SK-N-SH treated with all-trans-retinoic acid at 6 μM for 48 hours (cell line): Measurements from ENCODE around the gene LARGE1.

Source experiments
- ARNTL ChIP-seq: fragments of 450-650 bp; formaldehyde crosslinking; IDR thresholded peaks from 2 replicates; pipeline ENCODE4 v1.5.0; 2020; ENCODE audit warnings: low read depth, mild to moderate bottlenecking, moderate library complexity, borderline replicate concordance
- BACH2 ChIP-seq: fragments of 250-450 bp; sonication (Bioruptor Pico); IDR thresholded peaks from 2 replicates; pipeline ENCODE4 v1.9.0; 2021; ENCODE audit warnings: mild to moderate bottlenecking, borderline replicate concordance
- CREB5 ChIP-seq: fragments of 250-450 bp; sonication (Bioruptor Pico); IDR thresholded peaks from 2 replicates; pipeline ENCODE4 v1.5.1; 2020; ENCODE audit warnings: low read depth, mild to moderate bottlenecking, moderate library complexity
- CSDC2 ChIP-seq: fragments of 250-450 bp; sonication (Bioruptor Pico); IDR thresholded peaks from 2 replicates; pipeline ENCODE4 v1.5.0; 2020; ENCODE audit warnings: mild to moderate bottlenecking, moderate library complexity
- CSRNP3 ChIP-seq: fragments of 250-450 bp; sonication (Bioruptor Pico); IDR thresholded peaks from 2 replicates; pipeline ENCODE4 v1.5.1; 2021; ENCODE audit warnings: mild to moderate bottlenecking, moderate library complexity
- ESRRG ChIP-seq: fragments of 250-450 bp; sonication (Bioruptor Pico); IDR thresholded peaks from 2 replicates; pipeline ENCODE4 v1.6.1; 2021; ENCODE audit warnings: mild to moderate bottlenecking
- GLIS3 ChIP-seq: fragments of 250-450 bp; sonication (Bioruptor Pico); IDR thresholded peaks from 2 replicates; pipeline ENCODE4 v1.5.0; 2020; ENCODE audit warnings: mild to moderate bottlenecking, moderate library complexity
- ISL1 ChIP-seq: fragments of 250-450 bp; sonication (Bioruptor Pico); IDR thresholded peaks from 2 replicates; pipeline ENCODE4 v2.1.2; 2022; ENCODE audit warnings: mild to moderate bottlenecking, moderate library complexity
- OSR1 ChIP-seq: fragments of 250-450 bp; sonication (Bioruptor Pico); IDR thresholded peaks from 2 replicates; pipeline ENCODE4 v1.8.0; 2022; ENCODE audit warnings: moderate library complexity, mild to moderate bottlenecking, inconsistent platforms
- PATZ1 ChIP-seq: fragments of 250-450 bp; sonication (Bioruptor Pico); IDR thresholded peaks from 2 replicates; pipeline ENCODE4 v1.8.0; 2020; ENCODE audit warnings: mild to moderate bottlenecking, moderate library complexity, borderline replicate concordance
- SNAI2 ChIP-seq: fragments of 250-450 bp; sonication (Bioruptor Pico); IDR thresholded peaks from 2 replicates; pipeline ENCODE4 v1.5.0; 2020; ENCODE audit warnings: mild to moderate bottlenecking, moderate library complexity
- ZNF70 ChIP-seq: fragments of 450-650 bp; formaldehyde crosslinking; IDR thresholded peaks from 2 replicates; pipeline ENCODE4 v1.5.0; 2020; ENCODE audit warnings: mild to moderate bottlenecking, moderate library complexity

- TF ChIP-seq GLIS3 (CRISPR knock-in tag) (no peak), BACH2 (CRISPR knock-in tag) (no peak), CREB5 (no peak), PATZ1 (CRISPR knock-in tag) (no peak), CSRNP3 (no peak), OSR1 (CRISPR knock-in tag) (no peak), ZNF70 (CRISPR knock-in tag) (no peak), ISL1 (no peak), ESRRG (no peak), CSDC2 (CRISPR knock-in tag) (no peak), SNAI2 (CRISPR knock-in tag) (no peak), ARNTL (CRISPR knock-in tag) (no peak)
These were observed 90.6 kb downstream of the LARGE1 start for GRCh38 chr22:33829546-33830280.
